ENCODE data around the gene ZFHX3.

DNA sequence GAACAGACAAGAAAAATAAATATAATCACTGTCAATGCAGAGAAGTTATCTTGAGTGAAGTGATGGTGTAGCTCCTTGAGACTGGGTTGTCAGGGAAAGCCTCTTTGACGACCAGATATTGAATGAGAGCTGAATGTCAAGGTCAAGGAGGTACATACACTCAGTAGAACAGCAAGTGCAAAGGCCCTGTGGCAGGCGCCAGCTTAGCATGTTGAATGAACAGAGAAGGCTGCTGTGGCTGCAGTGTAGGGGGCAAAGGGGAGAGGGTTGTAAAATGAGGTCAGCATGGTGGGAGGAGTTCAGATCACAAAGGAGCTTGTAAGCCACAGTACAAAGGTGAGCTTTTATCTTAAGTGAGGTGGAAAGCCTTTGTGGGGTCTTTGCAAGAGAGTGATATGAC is 111.5 kb downstream of the ZFHX3 start:
- TF ChIP-seq, protein P1, sequence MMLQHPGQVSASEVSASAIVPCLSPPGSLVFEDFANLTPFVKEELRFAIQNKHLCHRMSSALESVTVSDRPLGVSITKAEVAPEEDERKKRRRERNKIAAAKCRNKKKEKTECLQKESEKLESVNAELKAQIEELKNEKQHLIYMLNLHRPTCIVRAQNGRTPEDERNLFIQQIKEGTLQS (IDR thresholded peaks at IDR 0.05) = no peak
- TF ChIP-seq CTCF (IDR thresholded peaks at IDR 0.05; ENCODE audit: low read depth, low read length, missing input control) (no peak), SP1 (IDR thresholded peaks at IDR 0.05) (no peak), EGR1 (IDR thresholded peaks at IDR 0.05; ENCODE audit: low read depth in 2 of 2) (no peak), NR2F2 (IDR thresholded peaks at IDR 0.05) (no peak), TAF1 (conservative IDR thresholded peaks at IDR 0.05) (no peak), REST (IDR thresholded peaks at IDR 0.05) (no peak)

Measured in liver (tissue), 3 donors.